HG02970 (cell line): ENCODE measurements around the gene KRT36.

Source experiments
- ATAC-seq: cut with Tn5 transposase; IDR thresholded peaks from one replicate; pipeline ENCODE4 v1.9.1; 2021; ENCODE audit warnings: mild to moderate bottlenecking, moderate library complexity, moderate number of reproducible peaks; ENCODE audit not compliant: unreplicated experiment, low FRiP score

Gene KRT36

GRCh38 chr17:41444640-41445039 lies 45.1 kb downstream of the KRT36 start:
- no peak for ATAC-seq

DNA sequence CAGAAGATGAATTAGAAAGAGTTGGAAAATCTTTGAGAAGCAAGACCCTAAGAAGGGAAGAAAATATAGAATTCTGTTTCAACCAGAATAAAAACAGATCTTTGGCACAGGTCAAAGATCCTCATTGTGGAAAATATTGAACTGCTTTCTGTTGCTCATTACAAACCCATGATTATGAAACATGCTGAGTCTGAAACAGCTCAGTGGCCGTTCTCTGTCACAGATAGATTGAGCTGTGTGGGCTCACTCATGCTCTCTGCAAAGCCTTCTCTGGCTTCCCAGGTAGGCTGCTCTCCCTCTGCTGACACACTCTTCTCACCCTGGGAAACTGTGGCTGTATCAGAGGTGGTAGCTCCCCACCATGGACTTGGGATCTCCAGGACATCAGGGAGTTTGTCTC lies 45.5 kb downstream of the KRT36 start:
- ATAC-seq, result no peak

DNA sequence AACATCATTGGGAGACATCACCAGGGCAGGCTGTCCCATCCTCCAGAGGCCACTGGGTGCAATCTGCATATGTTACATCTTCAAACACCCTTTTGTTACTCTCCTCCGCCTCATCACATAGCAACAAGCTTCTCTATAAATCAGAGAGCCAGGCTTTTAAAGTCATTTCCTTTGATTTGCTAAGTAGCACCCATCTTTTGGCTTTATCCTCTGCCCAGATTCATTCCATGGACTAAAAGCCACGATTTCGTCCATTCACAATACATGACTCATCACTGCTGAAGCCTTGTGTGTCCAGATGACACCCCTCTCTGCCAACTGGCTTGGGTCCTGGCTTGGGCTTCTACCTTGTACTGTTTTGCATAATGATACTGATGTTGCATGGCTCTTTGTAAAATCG lies 47.0 kb downstream of the KRT36 start:
- no peak for ATAC-seq

GRCh38 chr17:41440531-41441033 lies 49.1 kb downstream of the KRT36 start, which contains the start of gene KRT38:
KRT38 (minus strand) TSS chr17:41440983; CDS start chr17:41440921, 62 bp downstream.
- no peak for ATAC-seq

- ATAC-seq, result no peak
These were observed 50.3 kb downstream of the KRT36 start for GRCh38 chr17:41439375-41439774.

DNA sequence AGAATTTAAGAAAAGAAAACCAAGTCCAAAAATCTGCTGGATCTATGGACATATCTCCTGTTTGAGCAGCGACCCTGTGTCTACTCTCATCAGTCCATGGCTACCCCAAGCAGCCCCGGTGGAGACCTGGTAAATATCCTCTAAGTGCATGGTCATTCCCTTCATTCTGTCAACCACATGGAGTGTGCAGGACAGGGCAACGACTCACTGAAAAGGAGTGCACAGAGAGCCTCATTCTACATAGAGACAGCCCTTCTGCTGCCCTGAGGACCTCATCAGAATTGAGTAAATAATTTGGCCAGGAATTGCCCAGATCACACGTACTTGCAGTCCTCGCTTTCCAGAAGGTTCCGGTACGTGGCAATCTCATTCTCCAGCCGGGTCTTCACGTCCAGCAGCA lies 51.9 kb downstream of the KRT36 start:
- no peak for ATAC-seq

DNA sequence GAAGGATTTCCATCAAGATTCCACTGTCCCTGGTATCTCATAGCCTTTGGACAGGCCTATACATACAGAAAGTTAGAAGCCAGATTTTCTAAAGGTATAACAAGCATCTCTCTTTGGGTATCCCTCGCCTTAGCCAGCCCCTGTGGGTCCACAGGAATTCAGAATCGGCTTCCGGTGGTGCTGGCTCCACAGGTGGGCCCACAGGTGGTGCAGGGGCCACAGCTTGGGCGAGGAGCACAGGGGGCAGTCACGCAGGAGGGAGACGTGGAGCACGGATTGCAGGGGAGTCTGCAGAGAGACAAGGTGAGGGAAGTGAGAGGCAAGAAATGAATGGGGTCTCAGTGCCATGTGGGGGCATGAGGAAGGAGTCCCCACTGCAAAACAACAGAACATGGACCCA lies 52.5 kb downstream of the KRT36 start:
- ATAC-seq, result no peak
